Measurements from ENCODE around the gene CCDC187. TPM values are rescaled to one million over a fixed set of nuclear protein-coding genes. Genes with fewer than 3 reads are reported as not detected.
"Not testable (repeated sequence)": the region's sequence is repeated elsewhere in the genome, so short reads cannot be mapped to it uniquely, and the experiment has no call there.

CCDC187 gene
- total RNA-seq, 2 donors from 2014 or later = 0.30 to 0.48 TPM

- H3K27ac ChIP-seq = no peak overlapping the region
- H3K9ac ChIP-seq (ENCODE audit: low read depth in 2 of 2, low read length in 2 of 2) = no peak overlapping the region
- intact Hi-C loops (cut with DNase I) = no loop called here
- no peak for TF ChIP-seq CTCF (IDR thresholded peaks at IDR 0.05)
- DNase-seq = no peak
- H3K4me3 ChIP-seq = no peak overlapping the region
- H3K4me1 ChIP-seq = no peaks in the 10 kb centered on the region
- peaks cover 10% of the 10 kb centered on the region for H3K27me3 ChIP-seq
- no peaks in the 10 kb centered on the region for H3K9me3 ChIP-seq
- H3K36me3 ChIP-seq = no peaks in the 10 kb centered on the region
Observed at GRCh38 chr9:136323371-136323789, 19.5 kb upstream of the CCDC187 start.

GRCh38 chr9:136322756-136323330 lies 18.9 kb upstream of the CCDC187 start:
- intact Hi-C loops (cut with DNase I) = no loop called here
- no peaks in the 10 kb centered on the region for H3K9me3 ChIP-seq
- H3K36me3 ChIP-seq = no peaks in the 10 kb centered on the region
- no peaks in the 10 kb centered on the region for H3K4me1 ChIP-seq
- H3K9ac ChIP-seq (ENCODE audit: low read depth in 2 of 2, low read length in 2 of 2) = no peak overlapping the region
- no peak overlapping the region for H3K27ac ChIP-seq
- H3K4me3 ChIP-seq = no peak overlapping the region
- DNase-seq = no peak
- peaks cover 6% of the 10 kb centered on the region for H3K27me3 ChIP-seq
- no peak for TF ChIP-seq CTCF (IDR thresholded peaks at IDR 0.05)

- intact Hi-C loops (cut with DNase I) = no loop called here
- Histone ChIP-seq H3K9ac (ENCODE audit: low read depth in 2 of 2, low read length in 2 of 2) (no peak overlapping the region), H3K4me1 (no peaks in the 10 kb centered on the region), H3K9me3 (no peaks in the 10 kb centered on the region), H3K36me3 (no peaks in the 10 kb centered on the region), H3K27me3 (peaks cover 4% of the 10 kb centered on the region), H3K4me3 (no peak overlapping the region), H3K27ac (no peak overlapping the region)
- no peak for DNase-seq
- no peak for TF ChIP-seq CTCF (IDR thresholded peaks at IDR 0.05)
Observed at GRCh38 chr9:136321561-136321960, 17.7 kb upstream of the CCDC187 start.

GRCh38 chr9:136320972-136321371 lies 17.1 kb upstream of the CCDC187 start:
- H3K4me3 ChIP-seq; intact Hi-C loops (cut with DNase I); H3K27me3 ChIP-seq; DNase-seq; H3K27ac ChIP-seq; H3K9ac ChIP-seq (ENCODE audit: low read depth in 2 of 2, low read length in 2 of 2); H3K9me3 ChIP-seq; H3K36me3 ChIP-seq; H3K4me1 ChIP-seq: not testable (repeated sequence)

GRCh38 chr9:136319955-136320354 lies 16.1 kb upstream of the CCDC187 start:
- H3K4me3 ChIP-seq; H3K9me3 ChIP-seq; H3K36me3 ChIP-seq; DNase-seq; H3K27ac ChIP-seq; H3K27me3 ChIP-seq; intact Hi-C loops (cut with DNase I); H3K4me1 ChIP-seq; H3K9ac ChIP-seq (ENCODE audit: low read depth in 2 of 2, low read length in 2 of 2): not testable (repeated sequence)

GRCh38 chr9:136319244-136319643 lies 15.3 kb upstream of the CCDC187 start:
- H3K4me3 ChIP-seq; H3K36me3 ChIP-seq; H3K4me1 ChIP-seq; H3K9me3 ChIP-seq; intact Hi-C loops (cut with DNase I); DNase-seq; H3K27me3 ChIP-seq; H3K9ac ChIP-seq (ENCODE audit: low read depth in 2 of 2, low read length in 2 of 2); H3K27ac ChIP-seq: not testable (repeated sequence)

GRCh38 chr9:136318776-136319241 lies 14.9 kb upstream of the CCDC187 start:
- no peak for DNase-seq

More at GRCh38 chr9:136318776-136319241, 14.9 kb upstream of the CCDC187 start:
- TF ChIP-seq CTCF (IDR thresholded peaks at IDR 0.05) = no peak
- no peak overlapping the region for H3K27ac ChIP-seq
- no peaks in the 10 kb centered on the region for H3K27me3 ChIP-seq
- H3K9me3 ChIP-seq = no peaks in the 10 kb centered on the region
- no peak overlapping the region for H3K9ac ChIP-seq (ENCODE audit: low read depth in 2 of 2, low read length in 2 of 2)
- no peak overlapping the region for H3K4me3 ChIP-seq
- intact Hi-C loops (cut with DNase I) = no loop called here
- no peaks in the 10 kb centered on the region for H3K36me3 ChIP-seq
- H3K4me1 ChIP-seq = no peaks in the 10 kb centered on the region

All from colonic mucosa (tissue), 4 donors.